Measurements from ENCODE around the gene HEATR3.

HEATR3 gene

GRCh38 chr16:50152807-50153595 lies 87.2 kb downstream of the HEATR3 start, which contains the start of gene TENT4B:
TSS of gene TENT4B (plus strand) at chr16:50153306. CDS start at chr16:50153622, 316 bp downstream.
- Histone ChIP-seq H3K4me1 (ENCODE audit: control insufficient read depth, insufficient read depth, low read length, unreplicated experiment) (peaks cover 13% of the 10 kb centered on the region), H3K27ac (ENCODE audit: low read depth, low read length) (peak within 1 kb of the TSS; percentile 81), H3K27me3 (ENCODE audit: insufficient read depth, low read length) (no peaks in the 10 kb centered on the region), H3K36me3 (ENCODE audit: insufficient read depth, low read length) (no peaks in the 10 kb centered on the region), H3K4me3 (ENCODE audit: low read depth, low read length) (peak within 1 kb of the TSS; percentile 95), H3K79me2 (ENCODE audit: control insufficient read depth, insufficient read depth, low read length, unreplicated experiment) (peaks cover 44% of the 10 kb centered on the region), H2AFZ (ENCODE audit: low read length, unreplicated experiment) (peak within 1 kb of the TSS; percentile 97)

GRCh38 chr16:50153596-50154419 lies 88.0 kb downstream of the HEATR3 start:
- Histone ChIP-seq H3K79me2 (ENCODE audit: control insufficient read depth, insufficient read depth, low read length, unreplicated experiment) (peaks cover 52% of the 10 kb centered on the region), H3K4me1 (ENCODE audit: control insufficient read depth, insufficient read depth, low read length, unreplicated experiment) (peaks cover 13% of the 10 kb centered on the region), H2AFZ (ENCODE audit: low read length, unreplicated experiment) (peak overlapping the region; percentile 65)

GRCh38 chr16:50154420-50154950 lies 88.7 kb downstream of the HEATR3 start:
- H3K27me3 ChIP-seq (ENCODE audit: insufficient read depth, low read length), result no peaks in the 10 kb centered on the region
- peak overlapping the region; percentile 95 for H3K4me3 ChIP-seq (ENCODE audit: low read depth, low read length)
- peaks cover 55% of the 10 kb centered on the region for H3K79me2 ChIP-seq (ENCODE audit: control insufficient read depth, insufficient read depth, low read length, unreplicated experiment)
- H3K4me1 ChIP-seq (ENCODE audit: control insufficient read depth, insufficient read depth, low read length, unreplicated experiment), result peaks cover 13% of the 10 kb centered on the region
- no peak overlapping the region for H2AFZ ChIP-seq (ENCODE audit: low read length, unreplicated experiment)
- H3K27ac ChIP-seq (ENCODE audit: low read depth, low read length), result no peak overlapping the region
- H3K36me3 ChIP-seq (ENCODE audit: insufficient read depth, low read length), result no peaks in the 10 kb centered on the region

More at GRCh38 chr16:50153596-50154419, 88.0 kb downstream of the HEATR3 start:
- Histone ChIP-seq H3K36me3 (ENCODE audit: insufficient read depth, low read length) (no peaks in the 10 kb centered on the region), H3K27me3 (ENCODE audit: insufficient read depth, low read length) (no peaks in the 10 kb centered on the region), H3K27ac (ENCODE audit: low read depth, low read length) (no peak overlapping the region), H3K4me3 (ENCODE audit: low read depth, low read length) (peak overlapping the region; percentile 95)

- no peaks in the 10 kb centered on the region for H3K36me3 ChIP-seq (ENCODE audit: insufficient read depth, low read length)
- H3K27ac ChIP-seq (ENCODE audit: low read depth, low read length), result no peak overlapping the region
- peaks cover 19% of the 10 kb centered on the region for H3K4me1 ChIP-seq (ENCODE audit: control insufficient read depth, insufficient read depth, low read length, unreplicated experiment)
- H2AFZ ChIP-seq (ENCODE audit: low read length, unreplicated experiment), result no peak overlapping the region
- peak overlapping the region; percentile 95 for H3K4me3 ChIP-seq (ENCODE audit: low read depth, low read length)
- no peaks in the 10 kb centered on the region for H3K27me3 ChIP-seq (ENCODE audit: insufficient read depth, low read length)
- peaks cover 64% of the 10 kb centered on the region for H3K79me2 ChIP-seq (ENCODE audit: control insufficient read depth, insufficient read depth, low read length, unreplicated experiment)
Observed at GRCh38 chr16:50155925-50156324, 90.2 kb downstream of the HEATR3 start.

Data from ACC112 (cell line).